ENCODE data around the gene C18orf63.
A peak's percentile ranks its signal among the peaks of the same experiment; 100 is the strongest.

The C18orf63 gene

GRCh38 chr18:74342416-74343043, 26.9 kb downstream of the C18orf63 start:
- Mint-ChIP-seq H3K4me3 (no peak overlapping the region), H3K36me3 (ENCODE audit: low read depth) (no peaks in the 10 kb centered on the region), H3K27me3 (ENCODE audit: low read depth, poor library complexity) (no peaks in the 10 kb centered on the region), H3K27ac (no peak overlapping the region), H3K9me3 (no peaks in the 10 kb centered on the region), H3K4me1 (peaks cover 4% of the 10 kb centered on the region)
- DNase-seq, result peak; percentile 20
- peak; percentile 76 for TF ChIP-seq CTCF (IDR thresholded peaks at IDR 0.05)

GRCh38 chr18:74346206-74346605, 30.6 kb downstream of the C18orf63 start:
- TF ChIP-seq CTCF (IDR thresholded peaks at IDR 0.05), result no peak
- no peaks in the 10 kb centered on the region for H3K36me3 Mint-ChIP-seq (ENCODE audit: low read depth)
- no peak for DNase-seq
- no peaks in the 10 kb centered on the region for H3K9me3 Mint-ChIP-seq
- no peak overlapping the region for H3K27ac Mint-ChIP-seq
- no peak overlapping the region for H3K4me3 Mint-ChIP-seq
- peaks cover 4% of the 10 kb centered on the region for H3K4me1 Mint-ChIP-seq
- peaks cover 3% of the 10 kb centered on the region for H3K27me3 Mint-ChIP-seq (ENCODE audit: low read depth, poor library complexity)

- no peaks in the 10 kb centered on the region for H3K9me3 Mint-ChIP-seq
- no peak overlapping the region for H3K4me3 Mint-ChIP-seq
- no peak for DNase-seq
- H3K4me1 Mint-ChIP-seq, result no peaks in the 10 kb centered on the region
- H3K27me3 Mint-ChIP-seq (ENCODE audit: low read depth, poor library complexity), result peaks cover 3% of the 10 kb centered on the region
- TF ChIP-seq CTCF (IDR thresholded peaks at IDR 0.05), result no peak
- H3K36me3 Mint-ChIP-seq (ENCODE audit: low read depth), result no peaks in the 10 kb centered on the region
- no peak overlapping the region for H3K27ac Mint-ChIP-seq
Observed at GRCh38 chr18:74348581-74348980, 32.9 kb downstream of the C18orf63 start.

- Mint-ChIP-seq H3K4me1 (no peaks in the 10 kb centered on the region), H3K27me3 (ENCODE audit: low read depth, poor library complexity) (peaks cover 16% of the 10 kb centered on the region), H3K4me3 (no peak overlapping the region), H3K27ac (no peak overlapping the region), H3K36me3 (ENCODE audit: low read depth) (no peaks in the 10 kb centered on the region), H3K9me3 (no peaks in the 10 kb centered on the region)
- no peak for DNase-seq
- no peak for TF ChIP-seq CTCF (IDR thresholded peaks at IDR 0.05)
Observed at GRCh38 chr18:74351354-74351753, 35.7 kb downstream of the C18orf63 start.

GRCh38 chr18:74353169-74353775, 37.6 kb downstream of the C18orf63 start:
- DNase-seq, result peak; percentile 54
- no peak overlapping the region for H3K27ac Mint-ChIP-seq
- H3K4me3 Mint-ChIP-seq, result no peak overlapping the region
- H3K9me3 Mint-ChIP-seq, result no peaks in the 10 kb centered on the region
- TF ChIP-seq CTCF (IDR thresholded peaks at IDR 0.05), result peak; percentile 54
- H3K27me3 Mint-ChIP-seq (ENCODE audit: low read depth, poor library complexity), result peaks cover 16% of the 10 kb centered on the region
- no peaks in the 10 kb centered on the region for H3K36me3 Mint-ChIP-seq (ENCODE audit: low read depth)
- no peaks in the 10 kb centered on the region for H3K4me1 Mint-ChIP-seq

GRCh38 chr18:74356959-74357358, 41.3 kb downstream of the C18orf63 start:
- Mint-ChIP-seq H3K27me3 (ENCODE audit: low read depth, poor library complexity) (peaks cover 16% of the 10 kb centered on the region), H3K4me1 (no peaks in the 10 kb centered on the region), H3K9me3 (no peaks in the 10 kb centered on the region), H3K36me3 (ENCODE audit: low read depth) (no peaks in the 10 kb centered on the region), H3K4me3 (no peak overlapping the region), H3K27ac (no peak overlapping the region)
- no peak for DNase-seq
- TF ChIP-seq CTCF (IDR thresholded peaks at IDR 0.05), result no peak

Measured in nephron progenitor cell (in vitro differentiated cells).